Activated T-cell treated with anti-CD3 and anti-CD28 coated beads for 24 hours (primary cell): Measurements from ENCODE around the gene IGSF6.
A peak's percentile ranks its signal among the peaks of the same experiment; 100 is the strongest.
"Not testable (repeated sequence)": the region's sequence is repeated elsewhere in the genome, so short reads cannot be mapped to it uniquely, and the experiment has no call there.

ENCODE experiments used
- DNase-seq: peaks from one replicate; pipeline ENCODE4 v3.0.0-alpha.2; 2020; ENCODE audit warnings: low read depth

Gene IGSF6

GRCh38 chr16:21653571-21653970 is 1.2 kb upstream of the IGSF6 start:
- no peak for DNase-seq

- DNase-seq: no peak
Observed at GRCh38 chr16:21651515-21651914, 893 bp downstream of the IGSF6 start.

DNA sequence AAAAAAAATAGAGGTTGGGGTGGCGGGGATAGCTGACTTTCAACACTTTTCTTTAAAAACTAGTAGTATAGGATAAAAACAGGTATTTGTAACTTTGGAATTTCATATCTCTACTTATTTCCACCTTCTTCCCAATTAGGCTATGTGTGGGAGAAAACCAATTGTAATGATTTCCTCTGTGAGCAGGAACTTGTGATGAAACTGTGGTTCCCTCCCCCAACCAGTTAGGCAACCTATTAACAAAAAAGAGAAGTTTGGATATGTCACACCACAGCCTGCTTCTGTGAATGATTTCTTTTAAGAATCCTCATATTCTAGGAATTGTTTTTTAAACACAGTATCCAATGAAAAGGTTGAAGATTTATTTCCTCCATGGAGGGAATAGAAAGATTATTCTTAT is 1.9 kb downstream of the IGSF6 start:
- no peak for DNase-seq

GRCh38 chr16:21649826-21650406 is 2.5 kb downstream of the IGSF6 start:
- DNase-seq: not testable (repeated sequence)

DNA sequence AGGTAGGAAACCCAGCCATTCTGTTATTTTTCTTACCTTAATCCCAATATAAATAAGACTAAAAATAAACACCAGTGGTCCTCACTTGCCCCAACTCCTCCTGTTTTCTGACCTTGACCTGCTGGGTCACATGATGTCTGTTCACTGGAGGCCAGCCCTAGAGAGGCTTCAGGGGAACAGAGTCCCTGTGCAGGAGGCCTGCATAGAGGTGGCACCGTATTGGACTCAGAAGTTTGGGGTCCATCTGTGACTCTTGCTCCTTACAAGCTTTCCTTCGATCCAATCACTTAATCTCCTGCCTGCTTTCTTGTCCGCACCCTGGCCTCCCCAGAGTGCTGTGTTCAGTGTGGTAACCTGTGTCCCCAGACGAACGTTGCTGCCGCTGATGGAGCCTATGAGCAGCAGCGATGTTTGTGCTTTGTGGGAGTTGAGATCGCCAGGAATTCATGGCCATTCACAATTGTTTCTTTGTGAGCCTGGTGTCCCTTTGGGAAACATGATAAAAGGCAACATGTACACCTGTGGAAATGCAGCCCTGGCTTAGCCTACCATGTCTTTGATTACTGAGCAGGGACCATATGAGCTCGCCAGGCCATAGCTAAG is 4.7 kb downstream of the IGSF6 start:
- DNase-seq: no peak

- DNase-seq: peak; percentile 64
Observed at GRCh38 chr16:21646721-21647561, 5.5 kb downstream of the IGSF6 start.

DNA sequence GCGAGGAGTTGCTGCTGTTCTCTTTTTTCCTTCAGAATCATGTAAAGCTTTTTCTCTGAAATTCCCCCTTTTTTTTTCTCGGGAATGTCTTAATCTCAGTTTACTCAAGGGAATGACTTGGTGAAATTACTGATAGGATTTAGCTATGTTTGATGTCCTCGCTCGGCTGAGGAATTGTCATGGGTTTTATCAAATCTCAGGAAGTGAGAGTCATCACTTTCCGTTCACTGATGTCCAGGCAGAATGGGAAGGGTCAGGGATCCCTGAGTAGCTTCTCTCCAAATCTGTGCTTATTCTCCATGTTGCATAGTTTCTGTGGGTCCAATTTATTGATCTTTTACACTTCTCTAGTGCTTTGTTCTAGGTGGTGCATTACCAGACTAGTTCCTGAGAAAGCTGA is 6.3 kb downstream of the IGSF6 start:
- DNase-seq: no peak

DNA sequence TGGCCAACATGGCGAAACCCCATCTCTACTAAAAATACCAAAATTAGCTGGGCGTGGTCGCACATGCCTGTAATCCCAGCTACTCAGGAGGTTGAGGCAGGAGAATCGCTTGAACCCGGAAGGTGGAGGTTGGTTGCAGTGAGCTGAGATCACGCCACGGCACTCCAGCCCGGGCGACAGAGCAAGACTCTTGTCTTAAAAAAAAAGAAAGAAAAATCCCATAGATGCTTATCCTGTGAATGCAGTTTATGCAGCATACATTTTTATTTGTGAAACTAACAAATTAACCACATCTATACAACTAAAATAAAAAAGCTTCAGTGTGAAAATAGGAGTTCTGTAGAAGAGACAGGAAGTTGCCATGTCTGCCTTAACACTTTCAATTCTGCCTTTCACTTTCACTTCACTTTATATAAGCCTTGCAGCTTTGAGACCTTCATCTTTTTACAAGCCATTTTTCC is 7.1 kb downstream of the IGSF6 start:
- DNase-seq: no peak

DNA sequence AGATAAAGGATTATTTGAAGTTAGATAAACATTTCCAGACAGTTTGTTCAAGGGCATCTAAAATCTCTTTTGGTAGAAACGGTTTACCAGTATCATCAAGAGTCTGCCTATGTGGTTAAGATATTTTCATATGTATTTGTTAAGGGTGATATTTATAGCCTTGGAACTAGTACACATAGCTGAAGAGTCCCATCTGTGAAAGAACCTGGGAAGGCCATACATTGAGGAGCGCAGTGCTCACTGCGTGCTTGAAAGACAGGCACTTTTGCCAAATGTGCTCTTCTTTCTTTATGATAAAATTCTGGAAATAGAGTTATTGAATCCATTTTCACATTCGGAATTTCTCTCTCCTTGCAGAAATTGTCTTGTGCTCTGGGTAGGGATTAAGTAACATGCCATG is 7.7 kb downstream of the IGSF6 start:
- no peak for DNase-seq

- DNase-seq: no peak
Observed at GRCh38 chr16:21643785-21644184, 8.6 kb downstream of the IGSF6 start.

DNA sequence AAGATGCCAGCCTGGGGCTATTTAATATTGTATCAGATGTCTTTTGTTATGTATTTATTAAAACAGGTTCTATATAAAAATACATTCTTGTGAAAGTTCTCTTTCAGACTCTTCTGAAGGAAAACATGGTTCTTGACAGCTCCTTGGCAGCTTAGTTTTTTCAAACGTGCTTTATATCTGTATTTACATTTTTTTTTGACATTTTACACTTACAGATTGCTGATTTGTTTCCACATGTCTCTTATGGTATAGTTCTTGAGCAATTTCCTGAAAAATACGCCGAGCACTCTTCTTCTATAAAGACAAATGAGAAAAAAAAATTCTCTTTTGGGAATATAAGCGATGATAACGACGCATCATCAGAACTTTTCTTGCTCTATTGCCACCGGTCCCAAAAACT is 9.5 kb downstream of the IGSF6 start:
- no peak for DNase-seq

GRCh38 chr16:21641916-21642315 is 10.5 kb downstream of the IGSF6 start:
- DNase-seq: no peak

DNA sequence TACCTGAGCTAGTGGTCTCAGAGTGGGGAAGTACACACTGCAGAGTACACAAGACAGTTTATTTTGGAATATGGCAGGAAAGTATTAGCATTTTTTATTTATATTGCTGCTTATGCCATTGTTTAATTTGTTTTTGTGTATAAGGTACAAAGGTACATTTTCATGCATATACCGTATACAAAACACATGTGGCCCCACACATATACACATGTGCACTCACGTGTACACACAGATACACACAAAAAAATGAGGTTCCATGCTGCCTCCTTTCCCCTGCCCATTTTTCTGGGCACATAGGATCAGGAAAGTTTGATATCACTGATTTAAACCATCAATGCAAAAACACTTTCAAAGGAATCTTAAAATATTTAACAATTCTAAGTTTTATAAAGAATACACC is 12.9 kb downstream of the IGSF6 start:
- no peak for DNase-seq

DNA sequence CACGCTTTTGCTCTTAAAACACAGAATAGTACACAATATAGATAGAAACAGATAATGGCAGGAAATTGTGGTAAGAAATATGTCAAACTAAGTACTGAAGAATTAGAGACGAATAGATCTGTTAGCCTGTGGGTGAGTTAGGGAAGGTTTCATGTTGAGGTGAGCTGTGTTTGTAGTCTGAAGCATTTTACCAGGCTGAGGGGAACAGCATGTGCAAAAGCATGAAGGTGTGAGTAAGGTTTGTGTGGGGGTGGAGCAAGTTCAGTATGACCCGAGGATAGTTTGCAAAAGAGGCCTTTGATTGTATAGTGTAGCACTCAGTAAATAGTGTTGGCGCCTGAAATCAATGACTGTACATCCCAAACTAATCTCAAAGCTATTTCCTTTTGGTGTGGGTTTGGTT is 13.8 kb downstream of the IGSF6 start:
- DNase-seq: no peak

- no peak for DNase-seq
Observed at GRCh38 chr16:21637032-21637968, 15.1 kb downstream of the IGSF6 start.

GRCh38 chr16:21635694-21636093 is 16.7 kb downstream of the IGSF6 start:
- DNase-seq: not testable (repeated sequence)

GRCh38 chr16:21634216-21634615 is 18.2 kb downstream of the IGSF6 start:
- DNase-seq: no peak

DNA sequence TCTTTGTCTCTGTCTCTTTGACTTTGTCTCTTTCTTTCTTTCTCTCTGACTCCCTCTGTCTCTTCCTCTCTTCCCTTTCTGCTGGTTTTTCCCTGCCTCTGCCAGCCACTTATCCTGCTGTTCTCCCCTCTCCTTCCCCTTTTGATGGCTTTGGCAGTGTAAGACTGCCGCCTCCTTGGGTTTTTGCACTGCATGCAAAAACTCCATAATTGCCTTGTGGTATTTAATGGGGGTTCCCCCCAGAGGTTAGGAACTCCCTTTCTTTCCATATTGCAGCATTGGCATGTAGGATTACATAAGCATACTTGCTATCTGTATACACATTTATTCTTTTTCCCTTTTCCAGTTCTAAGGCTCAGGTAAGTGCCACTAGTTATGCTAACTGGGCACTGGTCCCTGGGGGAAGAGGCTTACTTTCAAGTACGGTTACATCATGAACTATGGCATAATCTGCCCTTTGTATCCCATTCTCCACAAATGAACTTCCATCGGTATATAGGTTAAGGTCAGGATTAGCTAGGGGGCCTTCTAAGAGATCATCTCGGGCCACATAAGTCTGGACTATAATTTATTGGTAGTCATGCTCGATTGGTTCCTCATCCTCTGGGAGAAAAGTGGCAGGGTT is 20.3 kb downstream of the IGSF6 start:
- DNase-seq: not testable (repeated sequence)

DNA sequence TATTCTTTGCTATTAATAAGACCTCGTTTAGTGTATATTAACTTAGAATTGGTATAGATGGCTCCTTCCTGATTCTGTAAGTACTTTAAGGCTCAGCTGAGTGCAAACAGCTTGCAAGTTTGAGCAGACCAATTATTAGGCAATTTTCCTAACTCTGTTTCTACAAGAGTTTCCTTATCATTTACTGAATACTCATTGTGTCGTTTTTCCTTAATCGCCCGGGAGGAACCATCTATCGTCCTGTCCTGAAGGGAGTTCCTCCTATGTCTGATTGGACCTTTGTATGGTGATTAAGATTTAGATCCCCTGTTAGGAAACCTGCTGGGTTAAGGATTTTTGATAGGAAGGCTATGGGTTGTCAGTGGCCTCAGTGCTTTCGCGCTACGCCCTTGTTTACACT is 21.0 kb downstream of the IGSF6 start:
- DNase-seq: not testable (repeated sequence)

DNA sequence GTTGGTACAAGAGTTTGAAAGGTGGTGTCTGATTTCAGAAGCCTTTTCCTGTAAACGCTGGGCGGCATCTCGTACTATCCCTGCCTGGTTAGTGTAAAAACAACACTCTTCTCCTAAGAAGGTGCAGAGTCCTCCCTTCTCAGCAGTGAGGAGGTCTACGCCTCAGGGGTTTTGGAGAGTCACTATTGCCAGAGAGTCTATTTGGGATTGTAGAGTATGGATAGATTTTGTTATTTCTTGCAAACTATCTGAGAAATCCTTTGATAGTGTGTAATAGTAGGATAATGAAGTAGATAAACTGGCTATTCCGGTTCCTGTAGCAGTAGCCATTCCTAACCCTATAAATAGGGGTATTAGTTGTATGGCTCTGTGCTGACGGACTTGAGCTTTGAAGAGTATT is 21.5 kb downstream of the IGSF6 start:
- DNase-seq: not testable (repeated sequence)
